HEK293T (cell line): ENCODE data around the gene SAXO1.

Experiments
- ARNT ChIP-seq: fragments of 450-650 bp; IDR thresholded peaks from 2 replicates; pipeline ENCODE4 v1.6.1; 2017; ENCODE audit warnings: mild to moderate bottlenecking
- BHLHE40 ChIP-seq: fragments of 450-650 bp; IDR thresholded peaks from 2 replicates; pipeline ENCODE4 v1.6.1; 2016; ENCODE audit warnings: mild to moderate bottlenecking, moderate library complexity, borderline replicate concordance
- CTBP1 ChIP-seq: fragments of 450-650 bp; IDR thresholded peaks from 2 replicates; pipeline ENCODE4 v1.6.1; 2016; ENCODE audit warnings: borderline replicate concordance
- FOXM1 ChIP-seq: fragments of 450-650 bp; IDR thresholded peaks from 2 replicates; pipeline ENCODE4 v1.6.1; 2017; ENCODE audit warnings: mild to moderate bottlenecking, borderline replicate concordance
- HDGF ChIP-seq: fragments of 450-650 bp; IDR thresholded peaks from 2 replicates; pipeline ENCODE4 v1.6.1; 2017; ENCODE audit warnings: antibody characterized with exemption, borderline replicate concordance
- L3MBTL2 ChIP-seq: fragments of 450-650 bp; conservative IDR thresholded peaks from 2 replicates; pipeline ENCODE4 v1.6.1; 2016; ENCODE audit warnings: mild to moderate bottlenecking
- SP1 ChIP-seq: fragments of 450-650 bp; IDR thresholded peaks from 2 replicates; pipeline ENCODE4 v1.6.1; 2017
- SUZ12 ChIP-seq: fragments of 450-650 bp; IDR thresholded peaks from 2 replicates; pipeline ENCODE4 v1.6.1; 2016; ENCODE audit warnings: mild to moderate bottlenecking

GRCh38 chr9:19022206-19022605 lies 10.8 kb downstream of the SAXO1 start:
- TF ChIP-seq BHLHE40 (no peak), HDGF (no peak), SUZ12 (no peak), FOXM1 (no peak), ARNT (no peak), SP1 (no peak), CTBP1 (no peak), L3MBTL2 (no peak)
